ENCODE measurements around the gene PCDHGA3. TPM values are rescaled to one million over a fixed set of nuclear protein-coding genes. Genes with fewer than 3 reads are reported as not detected.

PCDHGA3 gene
- total and polyA plus RNA-seq, 2 of the 13 experiments (the other 11 are each of a cell fraction or from before 2014, with no cell fraction given) = 0.05 TPM; not detected in 1

DNA sequence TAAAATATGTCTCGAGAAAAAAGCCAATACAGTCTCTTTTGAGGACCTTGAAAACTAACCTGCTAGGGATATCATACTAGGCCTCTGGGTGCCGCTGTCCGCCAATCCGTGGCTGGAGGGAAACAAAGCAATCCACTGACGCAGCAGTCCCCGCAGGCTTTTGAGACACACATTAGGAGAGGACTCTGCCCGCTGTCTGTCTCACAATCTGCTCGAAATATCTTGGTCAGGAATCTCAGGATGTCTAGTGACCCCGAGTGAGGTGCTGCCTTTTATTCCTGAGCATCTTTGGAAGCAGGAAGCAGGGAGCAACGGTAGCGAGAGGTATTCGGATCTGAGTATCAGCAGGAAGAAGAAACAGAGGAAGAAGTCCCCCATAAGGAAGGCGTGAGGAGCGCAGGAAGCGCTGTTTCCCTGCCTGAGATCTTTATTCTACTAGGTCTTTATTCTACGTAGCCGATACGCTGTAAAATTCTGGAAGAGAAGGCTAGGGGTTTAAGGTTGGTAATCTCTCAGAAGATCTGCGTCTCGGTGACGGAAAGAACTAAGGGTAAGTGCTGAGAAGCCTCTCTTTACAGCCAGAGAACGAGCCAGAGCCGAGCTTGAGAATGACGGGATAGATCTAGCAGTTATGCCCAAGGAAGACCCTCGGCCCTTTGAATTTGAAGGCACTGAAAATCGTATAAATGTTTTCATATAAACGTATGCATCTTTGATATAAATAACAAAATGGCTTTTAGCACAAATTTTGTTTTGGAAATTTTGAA lies 17.4 kb upstream of the PCDHGA3 start (continued):
- TF ChIP-seq CERS6 (CRISPR knock-in tag; IDR thresholded peaks at IDR 0.05) (no peak), ZNF772 (CRISPR knock-in tag; IDR thresholded peaks at IDR 0.05) (no peak), SNRNP70 (IDR thresholded peaks at IDR 0.05; ENCODE audit: low read depth, low read length) (no peak), POLR2A (IDR thresholded peaks at IDR 0.05; ENCODE audit: insufficient read depth in 1 of 2, low read depth in 2 of 2, low read length in 2 of 2) (peak in 1 of 2 experiments; percentile 39; a peak in 1 of 4 replicates), KAT7 (CRISPR knock-in tag; IDR thresholded peaks at IDR 0.05; ENCODE audit: borderline replicate concordance) (0 out of 2 replicates have a peak, but pooled peaks have one; percentile 35), RORA (CRISPR knock-in tag; IDR thresholded peaks at IDR 0.05) (no peak), ZNF563 (CRISPR knock-in tag; IDR thresholded peaks at IDR 0.05) (no peak), HNF4G (IDR thresholded peaks at IDR 0.05; ENCODE audit: borderline replicate concordance, low read depth, low read length) (no peak), HNF4G (CRISPR knock-in tag; IDR thresholded peaks at IDR 0.05; ENCODE audit: borderline replicate concordance, low read depth) (no peak), SRY (CRISPR knock-in tag; IDR thresholded peaks at IDR 0.05) (no peak), MAFF (IDR thresholded peaks at IDR 0.05; ENCODE audit: low read depth, low read length) (peak; percentile 35; the same call in 1 of the 2 replicates), ARID4A (CRISPR knock-in tag; IDR thresholded peaks at IDR 0.05; ENCODE audit: borderline replicate concordance) (no peak), STAT5B (CRISPR knock-in tag; IDR thresholded peaks at IDR 0.05) (no peak), GTF2F1 (IDR thresholded peaks at IDR 0.05; ENCODE audit: low read length) (no peak), ZNF598 (CRISPR knock-in tag; IDR thresholded peaks at IDR 0.05; ENCODE audit: borderline replicate concordance) (no peak), TIGD3 (CRISPR knock-in tag; IDR thresholded peaks at IDR 0.05; ENCODE audit: borderline replicate concordance) (no peak), ZNF782 (CRISPR knock-in tag; IDR thresholded peaks at IDR 0.05; ENCODE audit: borderline replicate concordance) (no peak), CCAR2 (optimal IDR thresholded peaks at IDR 0.05; ENCODE audit: low read depth, low read length) (no peak)
- TF ChIP-seq, protein P1, sequence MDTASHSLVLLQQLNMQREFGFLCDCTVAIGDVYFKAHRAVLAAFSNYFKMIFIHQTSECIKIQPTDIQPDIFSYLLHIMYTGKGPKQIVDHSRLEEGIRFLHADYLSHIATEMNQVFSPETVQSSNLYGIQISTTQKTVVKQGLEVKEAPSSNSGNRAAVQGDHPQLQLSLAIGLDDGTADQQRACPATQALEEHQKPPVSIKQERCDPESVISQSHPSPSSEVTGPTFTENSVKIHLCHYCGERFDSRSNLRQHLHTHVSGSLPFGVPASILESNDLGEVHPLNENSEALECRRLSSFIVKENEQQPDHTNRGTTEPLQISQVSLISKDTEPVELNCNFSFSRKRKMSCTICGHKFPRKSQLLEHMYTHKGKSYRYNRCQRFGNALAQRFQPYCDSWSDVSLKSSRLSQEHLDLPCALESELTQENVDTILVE (CRISPR knock-in tag; IDR thresholded peaks at IDR 0.05) = no peak
- TF ChIP-seq, protein P2, sequence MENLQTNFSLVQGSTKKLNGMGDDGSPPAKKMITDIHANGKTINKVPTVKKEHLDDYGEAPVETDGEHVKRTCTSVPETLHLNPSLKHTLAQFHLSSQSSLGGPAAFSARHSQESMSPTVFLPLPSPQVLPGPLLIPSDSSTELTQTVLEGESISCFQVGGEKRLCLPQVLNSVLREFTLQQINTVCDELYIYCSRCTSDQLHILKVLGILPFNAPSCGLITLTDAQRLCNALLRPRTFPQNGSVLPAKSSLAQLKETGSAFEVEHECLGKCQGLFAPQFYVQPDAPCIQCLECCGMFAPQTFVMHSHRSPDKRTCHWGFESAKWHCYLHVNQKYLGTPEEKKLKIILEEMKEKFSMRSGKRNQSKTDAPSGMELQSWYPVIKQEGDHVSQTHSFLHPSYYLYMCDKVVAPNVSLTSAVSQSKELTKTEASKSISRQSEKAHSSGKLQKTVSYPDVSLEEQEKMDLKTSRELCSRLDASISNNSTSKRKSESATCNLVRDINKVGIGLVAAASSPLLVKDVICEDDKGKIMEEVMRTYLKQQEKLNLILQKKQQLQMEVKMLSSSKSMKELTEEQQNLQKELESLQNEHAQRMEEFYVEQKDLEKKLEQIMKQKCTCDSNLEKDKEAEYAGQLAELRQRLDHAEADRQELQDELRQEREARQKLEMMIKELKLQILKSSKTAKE (CRISPR knock-in tag; IDR thresholded peaks at IDR 0.05; ENCODE audit: borderline replicate concordance) = no peak

All from HepG2 (cell line).